ENCODE measurements around the gene NELFB. TPM values are rescaled to one million over a fixed set of nuclear protein-coding genes. Genes with fewer than 3 reads are reported as not detected.

The NELFB gene
- total and polyA plus RNA-seq, 9 of the 15 experiments (the other 6 are each of a cell fraction or from before 2014, with no cell fraction given) = 0.24 to 84.0 (median 29.7) TPM

- TF ChIP-seq ZNF384 (IDR thresholded peaks at IDR 0.05; ENCODE audit: low read depth, low read length) (no peak), SRSF1 (IDR thresholded peaks at IDR 0.05; ENCODE audit: low read depth, low read length) (0 out of 2 replicates have a peak, but pooled peaks have one; percentile 51), SMARCE1 (IDR thresholded peaks at IDR 0.05) (no peak), MCM2 (IDR thresholded peaks at IDR 0.05; ENCODE audit: low read depth) (no peak), POLR2B (IDR thresholded peaks at IDR 0.05; ENCODE audit: low read depth, partially characterized antibody) (no peak), KLF16 (IDR thresholded peaks at IDR 0.05) (no peak), RAD51 (IDR thresholded peaks at IDR 0.05; ENCODE audit: borderline replicate concordance, low read depth) (no peak), TCF7L2 (IDR thresholded peaks at IDR 0.05; ENCODE audit: low read depth, low read length) (no peak), HDAC1 (IDR thresholded peaks at IDR 0.05) (peak in 1 of 2 experiments; percentile 67; a peak in 2 of 4 replicates), TRIM24 (IDR thresholded peaks at IDR 0.05) (peak in 1 of 2 experiments; percentile 57; a peak in 2 of 4 replicates), POLR2AphosphoS2 (IDR thresholded peaks at IDR 0.05; ENCODE audit: low read length) (no peak), ZNF778 (CRISPR knock-in tag; IDR thresholded peaks at IDR 0.05) (no peak), TOE1 (IDR thresholded peaks at IDR 0.05; ENCODE audit: borderline replicate concordance) (no peak), TOE1 (CRISPR knock-in tag; IDR thresholded peaks at IDR 0.05; ENCODE audit: borderline replicate concordance, low read depth) (0 out of 2 replicates have a peak, but pooled peaks have one; percentile 44), CBFA2T2 (conservative IDR thresholded peaks at IDR 0.05) (no peak), ZNF717 (CRISPR knock-in tag; IDR thresholded peaks at IDR 0.05) (no peak), NELFE (IDR thresholded peaks at IDR 0.05; ENCODE audit: insufficient read depth, insufficient read length) (no peak), MTF1 (CRISPR knock-in tag; IDR thresholded peaks at IDR 0.05; ENCODE audit: borderline replicate concordance) (no peak), RREB1 (CRISPR knock-in tag; IDR thresholded peaks at IDR 0.05) (no peak; the same call in 1 of the 2 replicates), ZFP1 (CRISPR knock-in tag; IDR thresholded peaks at IDR 0.05) (no peak), NR2F6 (CRISPR knock-in tag; IDR thresholded peaks at IDR 0.05) (no peak), SMARCA5 (IDR thresholded peaks at IDR 0.05) (no peak), OTX1 (CRISPR knock-in tag; IDR thresholded peaks at IDR 0.05) (no peak), NCOA6 (IDR thresholded peaks at IDR 0.05) (no peak; the same call in none of the 2 replicates), STAT5A (IDR thresholded peaks at IDR 0.05; ENCODE audit: borderline replicate concordance, low read length) (no peak), POLR3A (IDR thresholded peaks at IDR 0.05; ENCODE audit: borderline replicate concordance, extremely low read depth, insufficient read depth, insufficient read length) (no peak), FUS (optimal IDR thresholded peaks at IDR 0.05; ENCODE audit: low read depth, low read length) (no peak)
These were observed 46.2 kb downstream of the NELFB start (continued) for GRCh38 chr9:137301081-137301947.
